MM.1S (cell line): ENCODE measurements around the gene INO80B.

ENCODE experiments used
- DNase-seq: peaks from one replicate; pipeline ENCODE4 v3.0.0-alpha.2; 2015
- H2AFZ ChIP-seq: fragments of 300-600 bp; sonication (generic); 2 replicates; pipeline ENCODE4 v1.6.0; 2016; ENCODE audit warnings: antibody characterized with exemption, low read length
- H3F3A ChIP-seq: fragments of 300-600 bp; sonication (generic); 2 replicates; pipeline ENCODE4 v1.6.1; 2016; ENCODE audit warnings: mild to moderate bottlenecking, antibody characterized with exemption, low read length, moderate library complexity, mixed read lengths; ENCODE audit not compliant: insufficient read depth
- H3K27ac ChIP-seq: fragments of 300-600 bp; sonication (generic); 2 replicates; pipeline ENCODE4 v1.5.1; 2016; ENCODE audit warnings: mild to moderate bottlenecking, low read length
- H3K27me3 ChIP-seq: fragments of 300-600 bp; sonication (generic); replicated peaks from 2 replicates; pipeline ENCODE4 v1.6.0; 2016; ENCODE audit warnings: low read length; ENCODE audit not compliant: insufficient read depth
- H3K36me3 ChIP-seq: fragments of 300-600 bp; sonication (generic); replicated peaks from 2 replicates; pipeline ENCODE4 v1.6.1; 2016; ENCODE audit warnings: mild to moderate bottlenecking, low read length, mixed read lengths; ENCODE audit not compliant: insufficient read depth
- H3K4me1 ChIP-seq: fragments of 300-600 bp; sonication (generic); 2 replicates; pipeline ENCODE4 v1.6.1; 2016; ENCODE audit warnings: low read length, mixed read lengths
- H3K4me2 ChIP-seq: fragments of 300-600 bp; sonication (generic); 2 replicates; pipeline ENCODE4 v1.6.0; 2016; ENCODE audit warnings: low read depth, low read length
- H3K4me3 ChIP-seq: fragments of 300-600 bp; sonication (generic); 2 replicates; pipeline ENCODE4 v1.5.1; 2016; ENCODE audit warnings: low read length, mixed read lengths
- H3K79me2 ChIP-seq: fragments of 300-600 bp; sonication (generic); 2 replicates; pipeline ENCODE4 v1.6.1; 2016; ENCODE audit warnings: mixed run types, low read length, mixed read lengths
- H3K9ac ChIP-seq: fragments of 300-600 bp; sonication (generic); 2 replicates; pipeline ENCODE4 v1.6.1; 2016; ENCODE audit warnings: low read length, mixed read lengths
- H3K9me2 ChIP-seq: fragments of 300-600 bp; sonication (generic); replicated peaks from 2 replicates; pipeline ENCODE4 v1.6.1; 2016; ENCODE audit warnings: mild to moderate bottlenecking, low read length, mixed read lengths; ENCODE audit not compliant: insufficient read depth
- H3K9me3 ChIP-seq: fragments of 300-600 bp; sonication (generic); replicated peaks from 2 replicates; pipeline ENCODE4 v1.6.1; 2016; ENCODE audit warnings: mild to moderate bottlenecking, low read length, mixed read lengths; ENCODE audit not compliant: insufficient read depth
- H4K20me1 ChIP-seq: fragments of 300-600 bp; sonication (generic); 2 replicates; pipeline ENCODE4 v1.6.1; 2016; ENCODE audit warnings: mild to moderate bottlenecking, low read length, moderate library complexity, mixed read lengths; ENCODE audit not compliant: insufficient read depth
- CTCF ChIP-seq: fragments of 300-600 bp; sonication (generic); IDR thresholded peaks from 2 replicates; pipeline ENCODE4 v1.5.1; 2016; ENCODE audit warnings: antibody characterized with exemption, low read length, mixed read lengths
- EZH2 ChIP-seq: fragments of 300-600 bp; sonication (generic); optimal IDR thresholded peaks from 2 replicates; pipeline ENCODE3; 2017; ENCODE audit warnings: low read depth, mild to moderate bottlenecking, antibody characterized with exemption, low read length, mixed read lengths
- EZH2phosphoT487 ChIP-seq: fragments of 300-600 bp; sonication (generic); IDR thresholded peaks from 2 replicates; pipeline ENCODE4 v1.6.1; 2018; ENCODE audit warnings: antibody characterized with exemption, low read length

Gene INO80B

GRCh38 chr2:74472086-74472944 lies 17.4 kb downstream of the INO80B start, which contains the start of gene MRPL53:
TSS of gene MRPL53 (minus strand) at chr2:74472680. CDS start at chr2:74472660, 20 bp downstream.
- Histone ChIP-seq H3K27ac (peak within 1 kb of the TSS; percentile 90), H3K4me2 (peak within 1 kb of the TSS; percentile 93), H3K27me3 (no peaks in the 10 kb centered on the region), H3K4me3 (peak within 1 kb of the TSS; percentile 99), H3K36me3 (no peaks in the 10 kb centered on the region; the same call in 1 of the 2 replicates), H3K79me2 (peaks cover 6% of the 10 kb centered on the region), H4K20me1 (no peaks in the 10 kb centered on the region), H3K9me2 (no peaks in the 10 kb centered on the region), H3K9me3 (no peaks in the 10 kb centered on the region), H3K9ac (peak within 1 kb of the TSS; percentile 87), H3F3A (peaks cover 34% of the 10 kb centered on the region), H2AFZ (peak within 1 kb of the TSS; percentile 93), H3K4me1 (peaks cover 5% of the 10 kb centered on the region; the same call in 1 of the 2 replicates)
- peak; percentile 96 for DNase-seq
- TF ChIP-seq EZH2, result no peak
- no peak for TF ChIP-seq EZH2phosphoT487
- TF ChIP-seq CTCF, result no peak

GRCh38 chr2:74472945-74473258 lies 18.0 kb downstream of the INO80B start:
- H4K20me1 ChIP-seq, result no peaks in the 10 kb centered on the region
- H3K9ac ChIP-seq, result peak overlapping the region; percentile 87
- peaks cover 5% of the 10 kb centered on the region; the same call in 1 of the 2 replicates for H3K4me1 ChIP-seq
- H3K9me2 ChIP-seq, result no peaks in the 10 kb centered on the region
- H3K4me2 ChIP-seq, result peak overlapping the region; percentile 93
- peaks cover 6% of the 10 kb centered on the region for H3K79me2 ChIP-seq
- no peaks in the 10 kb centered on the region; the same call in 1 of the 2 replicates for H3K36me3 ChIP-seq
- DNase-seq, result no peak
- H3K9me3 ChIP-seq, result no peaks in the 10 kb centered on the region
- TF ChIP-seq EZH2phosphoT487, result no peak
- TF ChIP-seq EZH2, result no peak
- TF ChIP-seq CTCF, result no peak
- no peaks in the 10 kb centered on the region for H3K27me3 ChIP-seq
- peaks cover 34% of the 10 kb centered on the region for H3F3A ChIP-seq
- peak overlapping the region; percentile 99 for H3K4me3 ChIP-seq
- peak overlapping the region; percentile 93 for H2AFZ ChIP-seq
- peak overlapping the region; percentile 90 for H3K27ac ChIP-seq

- peaks cover 6% of the 10 kb centered on the region for H3K79me2 ChIP-seq
These were observed 19.6 kb downstream of the INO80B start for GRCh38 chr2:74474481-74474880.

More at GRCh38 chr2:74474481-74474880, 19.6 kb downstream of the INO80B start:
- H3F3A ChIP-seq, result peaks cover 34% of the 10 kb centered on the region
- H3K4me1 ChIP-seq, result peaks cover 5% of the 10 kb centered on the region; the same call in 1 of the 2 replicates
- DNase-seq, result no peak
- H3K27me3 ChIP-seq, result no peaks in the 10 kb centered on the region
- TF ChIP-seq EZH2 (no peak), CTCF (no peak), EZH2phosphoT487 (no peak)
- no peak overlapping the region for H3K27ac ChIP-seq
- H3K9me2 ChIP-seq, result no peaks in the 10 kb centered on the region
- H4K20me1 ChIP-seq, result no peaks in the 10 kb centered on the region
- no peak overlapping the region for H3K4me3 ChIP-seq
- H2AFZ ChIP-seq, result no peak overlapping the region
- no peak overlapping the region for H3K4me2 ChIP-seq
- H3K36me3 ChIP-seq, result no peaks in the 10 kb centered on the region; the same call in 1 of the 2 replicates
- no peak overlapping the region for H3K9ac ChIP-seq
- no peaks in the 10 kb centered on the region for H3K9me3 ChIP-seq
